DMS53 (cell line): ENCODE data around the gene ITGB8.
"Not testable (repeated sequence)": the region's sequence is repeated elsewhere in the genome, so short reads cannot be mapped to it uniquely, and the experiment has no call there.

ENCODE experiments used
- DNase-seq: peaks from one replicate; lab custom pipeline; 2025; lab: John Stamatoyannopoulos, UW

ITGB8 gene

GRCh38 chr7:20381406-20382034 lies 50.8 kb downstream of the ITGB8 start:
- DNase-seq: no peak

GRCh38 chr7:20383351-20383750 lies 52.7 kb downstream of the ITGB8 start:
- DNase-seq: no peak

- DNase-seq: no peak
Measured at GRCh38 chr7:20385126-20385525, 54.4 kb downstream of the ITGB8 start.

GRCh38 chr7:20388084-20388483 lies 57.4 kb downstream of the ITGB8 start:
- DNase-seq: no peak

GRCh38 chr7:20389192-20389591 lies 58.5 kb downstream of the ITGB8 start:
- DNase-seq: not testable (repeated sequence)

GRCh38 chr7:20393021-20393610 lies 62.4 kb downstream of the ITGB8 start:
- no peak for DNase-seq

GRCh38 chr7:20393616-20394015 lies 62.9 kb downstream of the ITGB8 start:
- DNase-seq: no peak

GRCh38 chr7:20394284-20394683 lies 63.6 kb downstream of the ITGB8 start:
- DNase-seq: no peak

- no peak for DNase-seq
Measured at GRCh38 chr7:20395104-20395503, 64.4 kb downstream of the ITGB8 start.

GRCh38 chr7:20395511-20395910 lies 64.8 kb downstream of the ITGB8 start:
- no peak for DNase-seq

GRCh38 chr7:20399521-20399920 lies 68.8 kb downstream of the ITGB8 start:
- no peak for DNase-seq

- no peak for DNase-seq
Measured at GRCh38 chr7:20401861-20402746, 71.4 kb downstream of the ITGB8 start.

- peak; percentile 17 for DNase-seq
Measured at GRCh38 chr7:20402747-20403230, 72.1 kb downstream of the ITGB8 start.

GRCh38 chr7:20403331-20403730 lies 72.6 kb downstream of the ITGB8 start:
- DNase-seq: no peak

- no peak for DNase-seq
Measured at GRCh38 chr7:20404320-20404719, 73.6 kb downstream of the ITGB8 start.

- DNase-seq: peak; percentile 22
Measured at GRCh38 chr7:20407585-20408466, 77.1 kb downstream of the ITGB8 start.

- no peak for DNase-seq
Measured at GRCh38 chr7:20408467-20408826, 77.7 kb downstream of the ITGB8 start.

GRCh38 chr7:20409961-20410360 lies 79.3 kb downstream of the ITGB8 start:
- DNase-seq: no peak

GRCh38 chr7:20411372-20411771 lies 80.7 kb downstream of the ITGB8 start:
- DNase-seq: no peak

- DNase-seq: no peak
Measured at GRCh38 chr7:20412032-20412431, 81.3 kb downstream of the ITGB8 start.

- DNase-seq: no peak
Measured at GRCh38 chr7:20417260-20417659, 86.6 kb downstream of the ITGB8 start.
